AG08395 (cell line): ENCODE measurements around the gene GPRIN2.
"Not testable (repeated sequence)": the region's sequence is repeated elsewhere in the genome, so short reads cannot be mapped to it uniquely, and the experiment has no call there.

Experiments
- DNase-seq: peaks from one replicate; pipeline ENCODE4 v3.0.0; 2012; ENCODE audit warnings: mixed read lengths, low spot score

GPRIN2 gene

DNA sequence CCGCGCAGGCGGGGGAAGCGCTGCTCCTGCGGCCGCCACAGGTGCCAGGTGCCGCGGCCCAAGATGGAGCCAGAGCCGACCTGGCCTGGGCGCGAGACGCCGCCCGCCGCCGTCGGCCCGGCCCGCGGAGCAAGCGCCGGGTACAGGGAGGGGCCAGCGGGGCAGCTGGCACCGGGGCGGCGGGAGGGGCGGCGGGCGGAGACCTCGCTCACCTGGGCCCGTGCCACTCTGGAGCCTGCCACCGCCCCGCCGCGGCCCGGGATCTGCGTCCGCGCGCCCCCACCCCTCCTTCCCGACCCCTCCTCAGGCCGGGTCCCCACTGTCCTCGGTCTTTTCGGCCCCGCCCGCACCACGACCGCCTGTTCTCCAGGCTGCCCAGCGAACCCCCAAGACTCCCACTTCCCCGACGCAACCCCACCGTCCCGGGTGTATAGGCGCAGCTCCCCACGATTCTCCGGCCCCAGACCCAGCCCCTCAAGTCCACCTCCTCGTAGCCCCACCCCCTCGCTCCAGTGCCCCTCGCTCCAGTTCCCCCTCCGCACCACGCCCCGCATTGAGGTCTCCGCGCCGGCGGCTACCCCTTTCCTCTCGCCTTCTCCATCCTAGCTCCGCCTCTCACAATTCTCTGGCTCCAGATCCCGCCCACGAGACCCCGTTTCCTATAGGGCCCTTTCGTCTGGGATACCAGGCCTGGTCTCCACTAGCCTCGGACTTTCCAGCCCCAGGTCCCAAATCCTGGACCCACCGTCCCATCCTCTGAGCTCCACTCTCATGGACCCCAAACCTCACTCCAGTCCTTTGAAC, at the start of gene GPRIN2:
GPRIN2 (minus strand) TSS at position 144 of the 804 bp plus-strand sequence. CDS start 5,922 bp downstream, outside the sequence.
- no peak for DNase-seq

DNA sequence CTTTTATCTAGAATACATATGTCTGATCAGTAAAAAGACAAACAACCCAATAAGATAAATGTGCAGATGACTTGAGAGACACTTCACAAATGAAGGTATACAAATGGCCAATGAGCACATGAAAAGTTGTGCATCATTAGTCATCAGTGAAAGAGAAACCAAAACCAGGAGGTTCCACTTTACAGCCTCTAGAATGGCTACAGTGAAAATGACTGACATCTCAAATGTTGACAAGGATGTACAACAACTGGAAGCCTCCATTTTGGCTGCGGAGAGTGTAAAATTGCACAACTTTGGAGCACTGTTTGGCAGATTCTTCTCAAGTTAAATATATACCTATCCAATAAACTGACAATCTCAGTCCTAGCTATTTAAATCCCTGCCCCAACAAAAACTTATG, 44.1 kb upstream of the GPRIN2 start:
- DNase-seq = not testable (repeated sequence)

DNA sequence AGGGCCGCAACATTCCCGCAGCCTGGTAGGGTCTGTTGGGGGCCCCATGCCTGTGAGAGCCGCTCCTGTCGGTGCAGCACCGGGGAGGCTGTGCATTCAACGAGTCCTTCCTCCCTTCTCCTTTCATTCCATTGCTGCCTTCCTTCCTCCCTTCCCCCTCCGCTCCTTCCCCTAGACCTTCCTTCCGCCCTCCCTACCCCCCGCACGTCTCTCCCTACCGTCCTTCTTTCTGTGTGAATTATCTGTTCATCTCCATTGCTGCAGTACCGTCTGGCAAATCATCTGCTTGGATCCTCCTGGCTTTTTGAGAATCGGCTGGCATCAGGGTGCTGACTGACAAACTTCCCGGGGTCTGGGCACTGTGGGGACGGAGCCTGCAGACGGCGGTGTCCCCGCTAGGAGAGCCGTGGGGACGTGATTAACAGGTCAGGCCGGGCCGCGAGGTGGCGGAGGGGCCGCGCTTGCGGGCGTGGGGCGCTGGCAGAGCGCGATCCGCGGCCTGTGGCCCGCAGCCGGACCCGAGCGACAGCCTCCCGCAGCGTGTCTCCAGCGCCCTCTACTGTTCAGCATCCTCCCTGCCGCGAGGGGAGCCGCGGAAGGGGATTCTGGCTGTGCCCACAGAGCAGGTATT, 41.3 kb upstream of the GPRIN2 start:
- not testable (repeated sequence) for DNase-seq

DNA sequence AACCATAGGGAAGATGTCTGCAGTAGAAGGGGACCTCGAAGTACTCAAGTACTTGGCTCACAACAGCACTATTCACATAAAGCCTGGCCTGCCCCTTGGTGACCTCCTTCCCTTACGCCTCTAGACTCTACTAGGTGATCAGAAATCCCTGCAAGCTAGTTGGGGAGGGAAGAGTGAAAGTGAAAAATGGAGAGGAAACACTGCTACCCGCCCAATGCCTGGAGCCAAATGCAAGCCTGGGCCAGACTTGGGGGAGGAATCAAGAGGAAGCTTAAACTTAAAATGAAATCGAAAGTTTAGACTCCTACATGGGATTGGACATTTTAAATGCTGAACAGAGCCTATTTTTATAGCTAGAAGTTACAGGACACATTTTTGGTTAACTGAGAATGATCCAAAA, 40.1 kb upstream of the GPRIN2 start:
- not testable (repeated sequence) for DNase-seq

DNA sequence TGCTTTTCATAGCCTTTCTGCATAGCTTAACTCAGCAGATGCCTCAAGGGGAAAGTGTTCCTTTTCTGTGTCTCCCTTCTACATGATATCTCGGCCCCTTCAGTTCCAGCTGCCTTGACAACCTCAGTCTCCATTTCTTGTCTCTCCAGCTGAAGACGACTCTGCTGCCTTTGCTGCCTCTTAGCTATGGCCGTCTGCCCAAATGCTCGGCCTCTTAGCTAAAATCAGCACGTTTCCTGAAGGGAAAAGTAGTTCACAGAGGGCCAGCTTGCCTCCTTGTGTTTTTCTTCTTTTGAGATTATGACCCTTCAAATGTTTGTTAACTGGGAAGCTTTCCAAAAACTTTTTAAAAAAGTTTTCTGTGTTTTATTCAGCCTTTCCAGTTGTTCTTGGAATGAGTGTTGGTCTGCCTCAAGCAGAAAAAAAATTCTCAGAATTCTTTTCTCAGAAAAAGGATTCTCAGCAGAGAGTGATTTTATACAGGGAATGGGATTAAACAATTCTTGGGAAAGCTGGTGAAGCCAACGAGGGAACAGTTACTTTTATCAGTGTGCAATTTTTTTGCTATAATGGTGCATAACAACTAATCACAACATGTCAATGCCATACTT, 38.1 kb upstream of the GPRIN2 start:
- DNase-seq = not testable (repeated sequence)

DNA sequence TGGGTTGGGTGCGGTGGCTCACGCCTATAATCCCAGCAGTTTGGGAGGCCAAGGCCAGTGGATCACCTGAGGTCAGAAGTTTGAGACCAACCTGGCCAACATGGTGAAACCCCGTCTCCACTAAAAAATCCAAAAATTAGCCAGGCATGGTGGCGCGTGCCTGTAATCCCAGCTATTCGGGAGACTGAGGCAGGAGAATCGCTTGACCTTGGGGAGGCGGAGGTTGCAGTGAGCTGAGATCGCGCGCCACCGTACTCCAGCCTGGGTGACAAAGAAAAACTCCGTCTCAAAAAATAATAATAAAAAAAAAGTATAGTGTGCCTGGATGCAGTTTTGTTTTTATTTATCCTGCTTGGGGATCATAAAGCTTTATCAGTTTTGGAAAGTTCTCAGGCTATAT, 36.8 kb upstream of the GPRIN2 start:
- DNase-seq = not testable (repeated sequence)

DNA sequence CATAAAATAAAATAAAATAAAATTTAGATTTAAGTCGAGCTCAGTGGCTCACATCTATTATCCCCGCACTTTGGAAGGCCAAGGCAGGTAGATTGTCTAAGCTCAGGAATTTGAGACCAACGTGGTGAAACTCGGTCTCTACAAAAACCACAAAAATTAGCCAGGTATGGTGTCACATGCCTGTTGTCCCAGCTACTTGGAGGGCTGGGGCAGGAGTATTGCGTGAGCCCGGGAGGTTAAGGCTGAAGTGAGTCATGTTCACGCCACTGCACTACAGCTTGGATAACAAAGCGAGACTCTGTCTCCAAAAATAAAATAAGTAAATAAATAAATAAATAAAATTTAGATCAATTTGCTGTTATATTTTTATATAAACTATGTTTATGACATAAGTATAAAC, 34.6 kb upstream of the GPRIN2 start:
- not testable (repeated sequence) for DNase-seq

DNA sequence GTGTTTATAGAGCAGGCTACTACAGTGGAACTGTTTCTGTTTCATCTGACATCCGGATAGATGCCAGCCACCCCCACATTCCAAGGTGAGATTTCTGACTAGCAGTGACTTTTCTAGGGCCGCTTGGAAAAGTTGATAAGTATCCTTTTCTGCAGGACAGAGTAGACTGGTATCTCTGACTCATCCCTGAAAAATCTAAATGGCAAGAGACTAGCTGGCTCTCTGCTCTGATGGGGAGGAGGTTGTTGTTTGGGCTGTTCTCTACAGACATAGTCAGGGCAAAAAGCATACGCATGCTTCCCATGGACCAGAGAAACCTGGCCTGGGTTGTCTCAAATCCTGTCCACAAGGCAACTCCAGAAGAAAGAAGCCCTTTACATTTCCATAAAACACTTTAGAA, 33.1 kb upstream of the GPRIN2 start:
- DNase-seq = not testable (repeated sequence)

DNA sequence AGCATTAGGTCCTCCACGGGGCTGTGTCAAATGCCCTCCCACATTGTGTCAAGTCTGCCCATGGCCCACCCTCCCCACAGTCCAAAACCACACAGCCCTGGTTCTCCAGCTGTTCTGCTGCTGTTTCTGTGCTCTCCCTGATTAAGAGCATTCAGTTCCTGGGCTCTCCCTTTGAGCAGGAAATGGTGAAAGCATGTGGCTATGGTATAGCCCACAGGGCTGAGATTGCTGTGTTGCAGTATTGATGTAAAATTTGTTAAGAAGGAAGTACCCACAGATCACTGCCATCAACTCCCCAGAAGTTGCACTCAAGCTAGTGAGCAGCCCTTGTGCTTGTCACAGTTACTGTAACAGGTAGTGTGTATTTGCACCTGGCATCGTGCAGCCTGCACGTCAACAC, 31.8 kb upstream of the GPRIN2 start:
- not testable (repeated sequence) for DNase-seq

DNA sequence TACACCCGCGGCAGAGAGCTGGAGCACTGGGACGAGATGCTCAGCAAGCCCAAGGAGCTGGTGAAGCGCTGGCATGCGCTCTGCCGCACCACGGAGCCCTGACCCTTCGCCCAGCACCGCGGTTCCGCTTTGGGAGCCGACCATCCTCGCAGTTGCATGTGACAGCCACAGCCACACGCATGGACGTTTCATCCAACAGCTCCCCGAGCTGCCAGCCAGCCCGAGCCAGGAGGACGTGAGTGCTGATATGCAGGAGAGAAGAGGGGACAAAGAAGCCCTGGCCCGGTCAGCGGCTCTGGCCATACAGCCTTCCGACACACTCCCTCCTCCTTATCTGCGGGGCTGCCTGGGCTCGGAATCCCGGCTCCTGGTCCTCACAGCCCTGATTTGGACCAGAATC, 31.1 kb upstream of the GPRIN2 start:
- DNase-seq = not testable (repeated sequence)

DNA sequence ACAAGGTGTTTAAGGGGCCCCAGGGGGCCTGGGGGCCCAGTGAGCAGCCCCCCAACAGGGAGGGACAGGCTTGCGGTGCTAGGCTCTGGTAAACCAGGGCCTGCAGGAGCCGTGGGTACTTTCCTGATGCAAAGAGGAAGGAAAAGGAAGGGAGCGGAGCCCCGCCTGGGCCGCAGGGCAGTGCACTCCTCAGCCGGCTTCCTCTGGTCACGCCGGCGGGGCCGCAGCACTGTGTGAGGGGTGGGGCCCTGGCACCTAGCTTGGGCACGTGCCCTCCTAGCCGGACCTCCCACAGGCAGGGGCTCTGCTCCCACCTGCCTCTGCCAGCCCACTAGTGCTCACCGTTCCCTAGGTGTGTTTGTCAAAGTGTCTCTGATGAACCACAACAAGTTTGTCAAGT, 28.8 kb upstream of the GPRIN2 start:
- DNase-seq = not testable (repeated sequence)

DNA sequence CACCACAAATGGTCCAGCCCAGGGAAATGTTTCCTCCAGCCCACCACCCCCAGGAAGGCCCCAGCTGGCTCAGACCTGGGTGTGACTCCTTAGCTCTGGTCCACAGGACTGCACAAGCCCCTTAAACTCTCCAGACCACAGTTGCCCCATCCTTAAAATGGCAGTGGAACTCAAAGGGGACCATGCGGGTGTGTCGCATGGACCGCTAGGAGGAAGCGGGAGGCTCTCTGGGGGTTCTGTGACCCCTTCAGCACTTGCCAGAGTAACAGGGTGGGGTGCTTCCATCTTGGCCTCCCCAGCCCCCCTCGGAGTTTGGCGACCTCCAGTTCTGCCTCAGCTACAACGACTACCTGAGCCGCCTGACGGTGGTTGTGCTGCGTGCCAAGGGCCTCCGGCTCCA, 27.7 kb upstream of the GPRIN2 start:
- DNase-seq = not testable (repeated sequence)

DNA sequence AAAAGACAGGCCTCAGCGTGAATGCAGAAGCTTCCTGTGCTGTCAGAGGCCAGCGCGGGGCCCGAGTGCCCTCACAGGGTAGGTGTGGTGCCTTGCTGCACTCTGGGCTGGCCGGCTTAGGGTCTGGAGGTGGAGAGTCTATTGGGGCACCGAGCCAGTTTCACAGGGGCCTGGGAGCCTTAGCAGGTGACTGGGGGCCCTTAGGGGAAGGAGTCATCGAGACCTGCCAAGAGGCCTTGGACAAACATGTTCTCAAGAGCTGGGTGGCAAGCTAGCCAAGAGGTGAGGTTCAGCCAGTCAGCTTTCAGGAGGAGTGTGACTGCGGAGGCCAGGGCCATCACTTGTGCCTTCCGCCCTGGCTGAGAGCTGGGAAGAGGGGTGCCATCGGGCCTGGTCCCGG, 26.1 kb upstream of the GPRIN2 start:
- not testable (repeated sequence) for DNase-seq

DNA sequence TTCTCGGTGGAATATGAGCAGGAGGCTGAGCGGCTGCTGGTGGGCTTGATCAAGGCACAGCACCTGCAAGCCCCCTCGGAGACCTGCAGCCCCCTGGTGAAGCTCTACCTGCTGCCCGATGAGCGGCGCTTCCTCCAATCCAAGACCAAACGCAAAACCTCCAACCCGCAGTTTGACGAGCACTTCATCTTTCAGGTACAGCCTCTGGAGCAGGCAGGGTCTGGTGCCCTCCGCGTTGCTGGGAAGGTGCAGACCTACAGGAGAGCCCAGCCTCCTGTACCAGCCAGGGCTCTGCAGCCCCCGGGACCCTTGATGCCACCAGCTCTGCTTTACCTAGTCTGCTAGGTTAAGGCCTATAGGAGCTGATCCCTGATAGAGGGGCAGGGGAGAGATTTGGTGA, 25.5 kb upstream of the GPRIN2 start:
- DNase-seq = not testable (repeated sequence)

DNA sequence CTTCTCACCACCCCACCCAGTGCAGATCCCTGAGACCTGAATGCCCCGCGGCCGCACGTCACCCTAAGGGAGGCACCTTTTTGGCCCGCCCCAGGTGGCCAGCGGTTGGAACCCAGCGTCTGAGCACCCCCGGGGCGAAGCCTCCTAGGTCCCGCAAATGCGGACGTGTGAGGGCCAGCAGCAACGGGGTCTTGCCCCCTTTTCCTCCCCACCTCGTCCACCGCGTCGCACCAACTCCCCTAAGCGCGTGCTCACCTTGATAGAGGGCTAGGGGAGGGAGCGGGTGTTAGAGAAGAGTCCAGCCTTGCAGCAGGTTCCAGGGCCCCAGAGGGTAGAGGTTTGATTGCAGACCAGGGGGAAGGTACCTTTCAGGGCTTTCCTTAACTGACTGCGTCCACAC, 22.9 kb upstream of the GPRIN2 start:
- DNase-seq = not testable (repeated sequence)

DNA sequence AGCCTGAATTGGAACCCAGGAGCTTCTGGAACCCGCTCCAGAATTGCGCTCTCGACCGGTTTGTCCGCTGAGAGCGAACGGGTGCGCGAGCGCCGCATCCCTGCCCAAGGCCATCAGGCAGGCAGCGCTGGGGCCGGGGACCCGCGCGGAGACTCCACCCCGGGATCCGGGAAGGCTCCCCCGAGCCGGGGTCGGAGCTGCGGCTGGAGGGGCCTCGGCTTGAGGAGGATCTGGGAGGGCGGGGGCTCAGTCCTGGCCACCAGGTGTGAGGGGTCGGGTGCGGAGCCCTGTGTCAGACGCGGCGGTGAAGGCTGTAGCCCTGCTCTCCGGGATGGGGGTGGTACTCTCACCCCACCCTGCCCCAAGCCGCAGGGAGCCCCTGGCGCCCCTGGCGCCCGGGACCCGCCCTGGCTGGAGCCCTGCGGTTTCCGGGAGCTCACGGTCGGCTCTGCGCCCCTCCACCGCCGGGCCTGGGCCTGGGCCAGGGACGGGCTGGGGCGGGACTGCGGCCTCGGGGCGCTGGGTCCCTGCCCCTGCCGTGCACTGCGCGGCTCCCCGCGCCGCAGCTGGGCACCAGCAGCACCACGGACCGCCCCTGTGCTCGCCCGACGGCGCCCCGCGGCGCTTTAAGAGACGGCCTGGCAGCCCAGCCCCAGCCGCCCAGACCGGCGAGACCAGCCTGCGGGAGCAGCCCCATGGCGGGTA, 22.2 kb upstream of the GPRIN2 start, which contains the start of gene SYT15:
SYT15 (plus strand) TSS at position 655 of the 705 bp plus-strand sequence; CDS start at position 696, 41 bp downstream.
- not testable (repeated sequence) for DNase-seq

DNA sequence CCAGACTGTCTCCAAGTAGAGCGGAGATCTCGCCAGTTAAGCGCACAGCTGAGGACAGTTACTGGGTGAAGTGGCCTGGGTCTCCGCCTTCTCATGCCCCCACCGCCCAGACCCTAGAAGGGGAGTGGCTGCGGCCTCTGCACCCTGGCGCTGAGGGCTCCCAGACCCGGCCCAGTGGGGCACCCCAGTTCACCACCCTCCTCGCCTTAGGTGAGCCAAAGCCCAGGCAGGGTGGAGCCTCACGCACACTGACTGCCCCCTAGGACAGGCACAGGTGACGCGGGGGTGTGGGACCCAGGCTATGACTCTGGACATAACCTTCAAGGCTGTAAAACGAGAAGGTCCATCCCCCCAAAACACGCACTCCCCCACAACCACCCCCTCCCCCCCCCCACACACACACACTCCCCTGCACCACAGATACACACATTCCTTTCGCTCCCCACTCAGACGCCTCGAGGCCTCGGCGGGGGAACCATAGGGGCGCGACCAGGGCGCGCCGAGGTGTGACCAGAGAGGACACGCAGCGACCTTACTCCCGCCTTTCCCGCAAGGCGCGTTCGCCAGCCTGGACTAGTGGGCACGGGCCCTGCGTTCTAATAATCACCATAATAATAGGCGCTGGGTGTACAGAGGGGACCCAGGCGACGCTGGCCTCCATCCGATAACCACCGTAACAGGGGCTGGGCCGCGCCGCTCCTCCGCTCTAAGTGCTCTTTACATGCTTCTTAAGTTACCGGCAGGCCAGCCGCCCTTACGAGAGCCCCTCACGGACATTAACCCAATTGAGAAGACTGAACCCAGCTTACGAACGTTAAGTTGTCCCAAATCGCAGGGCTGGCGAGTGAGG, 21.4 kb upstream of the GPRIN2 start:
- not testable (repeated sequence) for DNase-seq

DNA sequence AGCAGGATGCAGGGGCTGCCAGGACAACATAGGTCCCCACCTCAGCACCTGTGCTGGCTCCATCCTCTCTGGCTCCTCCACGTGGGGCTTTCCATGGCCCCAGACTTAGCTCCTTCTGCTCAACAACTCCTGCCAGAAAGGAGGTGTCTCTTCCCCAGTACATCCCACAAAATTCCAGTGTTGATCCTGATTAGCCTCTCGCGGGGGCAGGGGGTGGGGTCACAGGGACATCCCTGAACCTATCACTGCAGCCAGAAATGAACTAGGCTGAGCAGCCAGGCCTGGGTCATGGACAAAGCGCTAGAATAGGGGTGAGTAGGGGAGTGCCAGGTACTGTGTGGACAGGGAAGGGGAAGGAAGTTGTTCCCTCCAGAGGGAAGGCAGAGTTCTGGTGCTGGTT, 17.4 kb upstream of the GPRIN2 start:
- not testable (repeated sequence) for DNase-seq

DNA sequence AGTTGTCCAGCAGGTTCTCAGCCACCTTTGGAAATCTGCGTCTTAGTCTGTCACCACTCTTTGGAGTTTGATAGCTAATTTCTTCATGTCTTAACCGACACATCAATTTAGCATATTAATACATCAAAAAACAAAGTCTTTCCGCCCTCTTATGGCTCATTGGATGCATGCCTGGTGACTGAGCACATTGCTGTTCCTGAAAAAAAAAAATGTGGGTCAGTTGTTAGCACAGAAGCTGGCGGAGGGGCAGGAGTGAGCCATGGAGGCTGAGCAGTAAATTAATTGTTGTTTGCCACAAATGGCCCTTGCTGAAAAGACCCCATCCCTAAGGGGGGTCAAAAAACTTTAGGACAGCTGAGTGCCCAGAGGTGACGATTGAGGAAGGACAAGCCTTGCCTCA, 16.9 kb upstream of the GPRIN2 start:
- DNase-seq = not testable (repeated sequence)

DNA sequence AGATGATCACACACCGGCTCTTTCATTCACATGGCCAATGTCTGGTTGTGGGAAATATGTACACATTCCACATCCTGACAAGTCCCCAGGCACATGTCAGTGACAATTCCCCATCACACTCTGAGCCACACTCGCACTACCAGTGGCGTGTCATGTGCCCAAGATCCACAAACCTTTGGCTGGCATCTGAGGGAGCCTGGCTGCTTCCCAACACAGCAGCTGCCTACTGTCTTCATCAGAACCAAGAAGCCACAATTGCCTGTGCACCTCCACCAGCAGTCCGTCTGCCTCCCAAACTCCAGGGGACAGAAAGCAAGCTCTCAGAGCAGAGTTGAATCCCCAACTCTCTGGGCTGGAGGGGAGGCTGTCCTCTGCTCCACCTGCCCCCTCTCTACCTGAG, 16.3 kb upstream of the GPRIN2 start:
- not testable (repeated sequence) for DNase-seq

DNA sequence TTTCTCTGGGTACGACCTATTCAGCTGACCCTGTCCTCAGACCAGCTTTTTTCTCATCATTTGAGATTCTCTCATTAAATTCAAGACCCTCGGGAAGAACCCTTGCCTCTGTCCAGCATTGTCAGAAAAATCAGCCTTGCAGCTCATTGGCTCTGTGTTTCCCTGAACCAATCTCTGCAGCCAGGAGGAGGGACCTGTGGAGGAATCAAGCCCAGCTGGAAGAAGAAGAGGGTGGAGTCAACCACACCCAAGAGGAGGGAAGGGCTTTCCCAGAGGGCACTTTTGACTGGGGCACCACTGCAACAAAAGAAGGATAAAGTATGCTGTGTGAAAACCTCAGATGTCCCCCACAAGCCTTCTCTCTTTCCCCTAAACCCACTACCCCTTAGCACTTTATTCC, 14.2 kb upstream of the GPRIN2 start:
- DNase-seq = not testable (repeated sequence)
